ENCODE data around the gene DTX3L. TPM values are rescaled to one million over a fixed set of nuclear protein-coding genes. Genes with fewer than 3 reads are reported as not detected.

Gene DTX3L
- total RNA-seq, 1 experiment from 2014 or later = 18.9 TPM

DNA sequence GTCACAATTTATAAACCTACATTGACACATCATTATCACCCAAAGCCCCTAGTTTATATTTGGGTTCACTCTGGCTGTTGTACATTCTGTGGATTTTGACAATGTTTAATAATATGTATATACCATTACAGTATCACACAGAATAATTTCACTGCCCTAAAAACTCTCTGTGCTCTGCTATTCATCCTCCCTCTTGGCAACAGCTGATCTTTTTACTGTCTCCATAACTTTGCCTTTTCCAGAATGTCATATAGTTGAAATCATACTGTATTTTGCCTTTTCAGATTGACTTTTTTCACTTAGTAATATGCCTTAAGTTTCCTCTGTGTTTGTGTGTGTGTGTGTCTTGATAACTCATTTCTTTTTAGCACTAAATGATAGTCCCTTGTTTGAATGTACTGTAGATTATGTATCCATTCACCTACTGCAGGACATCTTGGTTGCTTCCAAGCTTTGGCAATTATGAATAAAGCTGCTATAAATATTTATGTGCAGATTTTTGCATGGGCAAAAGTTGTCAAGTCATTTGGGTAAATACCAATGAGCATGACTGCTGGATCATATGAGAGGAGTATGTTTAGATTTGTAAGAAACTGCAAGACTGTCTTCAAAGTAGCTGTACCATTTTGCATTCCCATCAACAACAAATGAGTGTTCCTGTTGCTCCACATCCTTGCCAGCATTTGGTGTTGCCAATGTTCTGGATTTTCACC, 22.8 kb downstream of the DTX3L start:
- DNase-seq (ENCODE audit: low spot score) = no peak
- H3K27ac ChIP-seq (ENCODE audit: low read depth, low read length, poor library complexity, severe bottlenecking) = no peak overlapping the region
- no peak overlapping the region for H3K4me3 ChIP-seq (ENCODE audit: low read depth, low read length, poor library complexity, severe bottlenecking)
- H3K9me3 ChIP-seq (ENCODE audit: low read depth, low read length, poor library complexity, severe bottlenecking) = peaks cover 11% of the 10 kb centered on the region
- TF ChIP-seq EZH2 (IDR thresholded peaks at IDR 0.05; ENCODE audit: borderline replicate concordance, low read depth, low read length, poor library complexity, severe bottlenecking) = no peak
- TF ChIP-seq, protein P1, sequence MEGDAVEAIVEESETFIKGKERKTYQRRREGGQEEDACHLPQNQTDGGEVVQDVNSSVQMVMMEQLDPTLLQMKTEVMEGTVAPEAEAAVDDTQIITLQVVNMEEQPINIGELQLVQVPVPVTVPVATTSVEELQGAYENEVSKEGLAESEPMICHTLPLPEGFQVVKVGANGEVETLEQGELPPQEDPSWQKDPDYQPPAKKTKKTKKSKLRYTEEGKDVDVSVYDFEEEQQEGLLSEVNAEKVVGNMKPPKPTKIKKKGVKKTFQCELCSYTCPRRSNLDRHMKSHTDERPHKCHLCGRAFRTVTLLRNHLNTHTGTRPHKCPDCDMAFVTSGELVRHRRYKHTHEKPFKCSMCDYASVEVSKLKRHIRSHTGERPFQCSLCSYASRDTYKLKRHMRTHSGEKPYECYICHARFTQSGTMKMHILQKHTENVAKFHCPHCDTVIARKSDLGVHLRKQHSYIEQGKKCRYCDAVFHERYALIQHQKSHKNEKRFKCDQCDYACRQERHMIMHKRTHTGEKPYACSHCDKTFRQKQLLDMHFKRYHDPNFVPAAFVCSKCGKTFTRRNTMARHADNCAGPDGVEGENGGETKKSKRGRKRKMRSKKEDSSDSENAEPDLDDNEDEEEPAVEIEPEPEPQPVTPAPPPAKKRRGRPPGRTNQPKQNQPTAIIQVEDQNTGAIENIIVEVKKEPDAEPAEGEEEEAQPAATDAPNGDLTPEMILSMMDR (conservative IDR thresholded peaks at IDR 0.05; ENCODE audit: low read depth, low read length) = no peak
- no peaks in the 10 kb centered on the region for H3K4me1 ChIP-seq (ENCODE audit: insufficient read depth, low read length, poor library complexity, severe bottlenecking)
- POLR2A ChIA-PET (ENCODE audit: low non-redundant PET) = no interaction called here
- no TSS peak for BruUV-seq (replicated peaks)
- CTCF ChIA-PET = no interaction called here
- intact Hi-C loops (cut with micrococcal nuclease; ENCODE audit: unreplicated experiment) = no loop called here
- H3K27me3 ChIP-seq (replicated peaks; ENCODE audit: insufficient read depth, low read depth, low read length, poor library complexity) = no peaks in the 10 kb centered on the region
- H3K36me3 ChIP-seq (ENCODE audit: insufficient read depth, low read length, poor library complexity, severe bottlenecking) = no peaks in the 10 kb centered on the region

DNA sequence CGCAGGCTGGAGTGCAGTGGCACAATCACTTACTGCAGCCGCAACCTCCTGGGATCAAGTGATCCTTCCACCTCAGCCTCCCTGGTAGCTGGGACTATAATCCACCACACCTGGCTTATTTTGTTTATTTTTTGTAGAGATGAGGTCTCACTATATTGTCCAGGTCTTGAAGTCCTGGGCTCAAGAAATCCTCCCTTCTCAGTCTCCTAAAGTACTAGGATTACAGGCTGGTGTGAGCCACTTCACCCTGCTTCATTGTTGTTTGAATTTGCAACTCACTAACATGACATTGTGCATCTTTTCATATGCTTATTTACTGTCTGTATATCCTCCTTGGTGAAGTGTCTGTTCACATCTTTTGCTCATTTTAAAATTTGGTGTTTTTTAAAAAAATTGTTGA, 23.4 kb downstream of the DTX3L start:
- POLR2A ChIA-PET (ENCODE audit: low non-redundant PET) = no interaction called here
- Histone ChIP-seq H3K36me3 (ENCODE audit: insufficient read depth, low read length, poor library complexity, severe bottlenecking) (no peaks in the 10 kb centered on the region), H3K9me3 (ENCODE audit: low read depth, low read length, poor library complexity, severe bottlenecking) (peaks cover 4% of the 10 kb centered on the region), H3K27ac (ENCODE audit: low read depth, low read length, poor library complexity, severe bottlenecking) (no peak overlapping the region), H3K4me1 (ENCODE audit: insufficient read depth, low read length, poor library complexity, severe bottlenecking) (no peaks in the 10 kb centered on the region), H3K4me3 (ENCODE audit: low read depth, low read length, poor library complexity, severe bottlenecking) (no peak overlapping the region), H3K27me3 (replicated peaks; ENCODE audit: insufficient read depth, low read depth, low read length, poor library complexity) (no peaks in the 10 kb centered on the region)
- CTCF ChIA-PET = no interaction called here
- no TSS peak for BruUV-seq (replicated peaks)
- intact Hi-C loops (cut with micrococcal nuclease; ENCODE audit: unreplicated experiment) = no loop called here
- DNase-seq (ENCODE audit: low spot score) = no peak
- TF ChIP-seq, protein P1 (conservative IDR thresholded peaks at IDR 0.05; ENCODE audit: low read depth, low read length) = no peak

DNA sequence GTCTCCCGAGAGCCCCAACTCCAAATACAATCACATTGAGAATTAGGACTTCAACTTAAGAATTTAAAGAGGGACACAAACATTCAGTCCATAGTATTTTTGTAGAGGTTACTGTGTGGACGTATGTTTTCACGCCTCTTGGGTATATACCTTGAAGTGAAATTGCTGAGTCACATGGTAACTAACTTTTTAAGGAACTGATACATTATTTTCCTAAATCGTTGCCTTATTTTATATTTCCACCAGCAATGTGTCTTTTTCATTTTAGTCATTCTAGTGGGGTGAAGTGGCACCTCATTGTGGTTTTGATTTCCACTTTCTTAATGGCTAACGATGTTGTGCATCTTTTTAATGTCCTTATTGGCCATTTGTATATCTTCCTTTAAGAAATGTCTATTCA, 25.2 kb downstream of the DTX3L start:
- Histone ChIP-seq H3K27ac (ENCODE audit: low read depth, low read length, poor library complexity, severe bottlenecking) (no peak overlapping the region), H3K9me3 (ENCODE audit: low read depth, low read length, poor library complexity, severe bottlenecking) (no peaks in the 10 kb centered on the region), H3K4me1 (ENCODE audit: insufficient read depth, low read length, poor library complexity, severe bottlenecking) (no peaks in the 10 kb centered on the region), H3K4me3 (ENCODE audit: low read depth, low read length, poor library complexity, severe bottlenecking) (no peak overlapping the region), H3K36me3 (ENCODE audit: insufficient read depth, low read length, poor library complexity, severe bottlenecking) (no peaks in the 10 kb centered on the region), H3K27me3 (replicated peaks; ENCODE audit: insufficient read depth, low read depth, low read length, poor library complexity) (peaks cover under 1% of the 10 kb centered on the region)
- no peak for DNase-seq (ENCODE audit: low spot score)
- ChIA-PET POLR2A (ENCODE audit: low non-redundant PET) (no interaction called here), CTCF (no interaction called here)
- no TSS peak for BruUV-seq (replicated peaks)
- TF ChIP-seq EZH2 (IDR thresholded peaks at IDR 0.05; ENCODE audit: borderline replicate concordance, low read depth, low read length, poor library complexity, severe bottlenecking) = no peak
- TF ChIP-seq, protein P1 (conservative IDR thresholded peaks at IDR 0.05; ENCODE audit: low read depth, low read length) = no peak
- intact Hi-C loops (cut with micrococcal nuclease; ENCODE audit: unreplicated experiment) = no loop called here

Data from A673 (cell line).